ACC112 (cell line): ENCODE results near the gene NPC2.

Source experiments
- H2AFZ ChIP-seq: fragments of 200-600 bp; sonication (generic); one replicate; pipeline ENCODE4 v1.6.0; 2017; ENCODE audit warnings: antibody characterized with exemption, low read length; ENCODE audit not compliant: unreplicated experiment
- H3K27ac ChIP-seq: fragments of 200-600 bp; sonication (generic); 2 replicates; pipeline ENCODE4 v1.5.1; 2014; ENCODE audit warnings: low read depth, mild to moderate bottlenecking, antibody characterized with exemption, low read length, moderate library complexity
- H3K27me3 ChIP-seq: fragments of 200-600 bp; sonication (generic); 2 replicates; pipeline ENCODE4 v1.6.1; 2014; ENCODE audit warnings: mild to moderate bottlenecking, antibody characterized with exemption, low read length, moderate library complexity, mixed read lengths; ENCODE audit not compliant: insufficient read depth
- H3K36me3 ChIP-seq: fragments of 200-600 bp; sonication (generic); 2 replicates; pipeline ENCODE4 v1.6.1; 2016; ENCODE audit warnings: mild to moderate bottlenecking, antibody characterized with exemption, low read length, moderate library complexity, mixed read lengths; ENCODE audit not compliant: insufficient read depth
- H3K4me1 ChIP-seq: fragments of 200-600 bp; sonication (generic); one replicate; pipeline ENCODE4 v1.6.1; 2016; ENCODE audit warnings: low read length, mixed read lengths; ENCODE audit not compliant: insufficient read depth, unreplicated experiment, control insufficient read depth
- H3K4me3 ChIP-seq: fragments of 200-600 bp; sonication (generic); 2 replicates; pipeline ENCODE4 v1.5.1; 2014; ENCODE audit warnings: mild to moderate bottlenecking, low read depth, low read length
- H3K79me2 ChIP-seq: fragments of 200-600 bp; sonication (generic); one replicate; pipeline ENCODE4 v1.6.0; 2016; ENCODE audit warnings: low read length; ENCODE audit not compliant: control insufficient read depth, unreplicated experiment, insufficient read depth

NPC2 gene

GRCh38 chr14:74503291-74503937 is 10.3 kb upstream of the NPC2 start:
- Histone ChIP-seq H3K4me1 (no peaks in the 10 kb centered on the region), H3K27ac (no peak overlapping the region), H3K4me3 (no peak overlapping the region), H3K79me2 (no peaks in the 10 kb centered on the region), H3K36me3 (no peaks in the 10 kb centered on the region; the same call in 1 of the 2 replicates), H3K27me3 (no peaks in the 10 kb centered on the region), H2AFZ (no peak overlapping the region)

GRCh38 chr14:74502236-74503019 is 9.3 kb upstream of the NPC2 start:
- no peaks in the 10 kb centered on the region; the same call in 1 of the 2 replicates for H3K36me3 ChIP-seq
- no peaks in the 10 kb centered on the region for H3K27me3 ChIP-seq
- no peak overlapping the region for H2AFZ ChIP-seq
- H3K79me2 ChIP-seq: no peaks in the 10 kb centered on the region
- no peaks in the 10 kb centered on the region for H3K4me1 ChIP-seq
- no peak overlapping the region for H3K4me3 ChIP-seq
- H3K27ac ChIP-seq: no peak overlapping the region

- Histone ChIP-seq H3K4me1 (no peaks in the 10 kb centered on the region), H2AFZ (no peak overlapping the region), H3K79me2 (no peaks in the 10 kb centered on the region), H3K4me3 (no peak overlapping the region), H3K27me3 (no peaks in the 10 kb centered on the region), H3K27ac (no peak overlapping the region), H3K36me3 (no peaks in the 10 kb centered on the region; the same call in 1 of the 2 replicates)
Measured at GRCh38 chr14:74501691-74502090, 8.6 kb upstream of the NPC2 start.

- Histone ChIP-seq H3K27ac (no peak overlapping the region), H3K36me3 (no peaks in the 10 kb centered on the region; the same call in 1 of the 2 replicates), H2AFZ (no peak overlapping the region), H3K4me3 (no peak overlapping the region), H3K27me3 (no peaks in the 10 kb centered on the region), H3K79me2 (no peaks in the 10 kb centered on the region), H3K4me1 (no peaks in the 10 kb centered on the region)
Measured at GRCh38 chr14:74501135-74501614, 8.1 kb upstream of the NPC2 start.

- Histone ChIP-seq H3K4me1 (peaks cover under 1% of the 10 kb centered on the region), H3K27ac (no peak overlapping the region), H3K36me3 (no peaks in the 10 kb centered on the region; the same call in 1 of the 2 replicates)
Measured at GRCh38 chr14:74500417-74501134, 7.5 kb upstream of the NPC2 start.

GRCh38 chr14:74495356-74495755 is 2.3 kb upstream of the NPC2 start:
- H3K36me3 ChIP-seq: no peaks in the 10 kb centered on the region
- H3K79me2 ChIP-seq: peaks cover 33% of the 10 kb centered on the region
- no peak overlapping the region for H2AFZ ChIP-seq
- peaks cover 21% of the 10 kb centered on the region for H3K4me1 ChIP-seq
- no peak overlapping the region for H3K27ac ChIP-seq
- H3K4me3 ChIP-seq: no peak overlapping the region
- no peaks in the 10 kb centered on the region for H3K27me3 ChIP-seq

More at GRCh38 chr14:74500417-74501134, 7.5 kb upstream of the NPC2 start:
- Histone ChIP-seq H2AFZ (no peak overlapping the region), H3K4me3 (no peak overlapping the region), H3K79me2 (no peaks in the 10 kb centered on the region), H3K27me3 (no peaks in the 10 kb centered on the region)

GRCh38 chr14:74493343-74494261 is 497 bp upstream of the NPC2 start, which contains the start of gene ISCA2:
Gene ISCA2 (plus strand): TSS chr14:74493765. CDS start chr14:74493775, 10 bp downstream.
- H3K79me2 ChIP-seq: peaks cover 39% of the 10 kb centered on the region
- peak within 1 kb of the TSS; percentile 97 for H3K4me3 ChIP-seq
- H3K36me3 ChIP-seq: no peaks in the 10 kb centered on the region
- H2AFZ ChIP-seq: peak within 1 kb of the TSS; percentile 92
- peaks cover 37% of the 10 kb centered on the region for H3K4me1 ChIP-seq
- H3K27me3 ChIP-seq: no peaks in the 10 kb centered on the region
- peak within 1 kb of the TSS; percentile 56; the same call in 1 of the 2 replicates for H3K27ac ChIP-seq

GRCh38 chr14:74491956-74492775 is 939 bp downstream of the NPC2 start:
- peaks cover 49% of the 10 kb centered on the region for H3K4me1 ChIP-seq
- peaks cover 47% of the 10 kb centered on the region for H3K79me2 ChIP-seq
- peak overlapping the region; percentile 88 for H3K4me3 ChIP-seq
- H2AFZ ChIP-seq: peak overlapping the region; percentile 70
- H3K27ac ChIP-seq: peak overlapping the region; percentile 56; the same call in 1 of the 2 replicates
- no peaks in the 10 kb centered on the region for H3K27me3 ChIP-seq
- 0 out of 2 replicates have a peak, but pooled peaks cover 5% of the 10 kb centered on the region for H3K36me3 ChIP-seq

- Histone ChIP-seq H3K79me2 (peaks cover 60% of the 10 kb centered on the region), H2AFZ (no peak overlapping the region), H3K4me3 (no peak overlapping the region), H3K27me3 (no peaks in the 10 kb centered on the region), H3K36me3 (peaks cover 10% of the 10 kb centered on the region; the same call in 1 of the 2 replicates), H3K27ac (no peak overlapping the region), H3K4me1 (peaks cover 63% of the 10 kb centered on the region)
Measured at GRCh38 chr14:74490486-74490885, 2.6 kb downstream of the NPC2 start.
